SK-N-SH (cell line): Measurements from ENCODE around the gene MID1. TPM values are rescaled to one million over a fixed set of nuclear protein-coding genes. Genes with fewer than 3 reads are reported as not detected.

Experiments used
- CTCF ChIA-PET: fragments of 300-600, 350-600 bp; formaldehyde crosslinking; extraction: SDS; loops from one replicate; lab custom pipeline; 2021; lab: Yijun Ruan, JAX
- POLR2A ChIA-PET: fragments of 350-600 bp; sonication (Branson Sonifier 250); formaldehyde crosslinking; extraction: SDS; loops from one replicate; lab custom pipeline; 2020; ENCODE audit warnings: antibody characterized with exemption, inconsistent platforms; lab: Yijun Ruan, JAX
- DNase-seq: peaks from one replicate; pipeline ENCODE4 v3.0.0; 2012
- H2AFZ ChIP-seq: fragments of 200-600 bp; sonication (generic); 2 replicates; pipeline ENCODE4 v1.8.1; 2016; ENCODE audit warnings: antibody characterized with exemption, mild to moderate bottlenecking, low read depth
- H3F3A ChIP-seq: fragments of 200-600 bp; sonication (generic); replicated peaks from 2 replicates; pipeline ENCODE3; 2016; ENCODE audit warnings: antibody characterized with exemption, mild to moderate bottlenecking; ENCODE audit not compliant: insufficient read depth
- H3K27ac ChIP-seq, 2 experiments: fragments of 200-500 bp in 1 of 2; fragments of 200-600 bp in 1 of 2; sonication (Bioruptor generic) in 1 of 2; sonication (generic), shearing (Covaris generic) in 1 of 2; 2 replicates each; pipeline versions ENCODE4 v1.5.1 to v1.6.1; 2014 to 2016; ENCODE audit warnings: low read depth in 2 of 2, inconsistent platforms in 1 of 2, low read length in 1 of 2, mild to moderate bottlenecking in 1 of 2, mixed read lengths in 1 of 2
- H3K27me3 ChIP-seq: fragments of 200-600 bp; sonication (generic), shearing (Covaris generic); 2 replicates; pipeline ENCODE4 v1.6.1; 2016; ENCODE audit warnings: mixed run types; ENCODE audit not compliant: insufficient read depth
- H3K36me3 ChIP-seq, 2 experiments: fragments of 200-500 bp in 1 of 2; fragments of 200-600 bp in 1 of 2; sonication (Bioruptor generic) in 1 of 2; sonication (generic) in 1 of 2; replicated peaks in 1 of 2; 2 replicates each; pipeline versions ENCODE3 to v1.5.1; 2014 to 2016; ENCODE audit warnings: low read length in 1 of 2, mild to moderate bottlenecking in 1 of 2; ENCODE audit not compliant: insufficient read depth in 2 of 2, control insufficient read depth in 1 of 2
- H3K4me1 ChIP-seq, 2 experiments: fragments of 200-500 bp in 1 of 2; fragments of 200-600 bp in 1 of 2; sonication (Bioruptor generic) in 1 of 2; sonication (generic), shearing (Covaris generic) in 1 of 2; 2 replicates each; pipeline versions ENCODE4 v1.5.1 to v1.6.1; 2014 to 2016; ENCODE audit warnings: low read depth in 1 of 2, low read length in 1 of 2, mixed run types in 1 of 2; ENCODE audit not compliant: insufficient read depth in 2 of 2, control insufficient read depth in 1 of 2
- H3K4me2 ChIP-seq: fragments of 200-600 bp; sonication (generic), shearing (Covaris generic); 2 replicates; pipeline ENCODE4 v1.6.1; 2017; ENCODE audit warnings: mixed run types
- H3K4me3 ChIP-seq, 2 experiments: fragments of 200-500 bp in 1 of 2; fragments of 200-600 bp in 1 of 2; sonication (Bioruptor generic) in 1 of 2; sonication (generic), shearing (Covaris generic) in 1 of 2; 2 replicates each; pipeline versions ENCODE4 v1.5.1 to v1.8.1; 2014 to 2016; ENCODE audit warnings: low read depth in 2 of 2, inconsistent platforms in 1 of 2, low read length in 1 of 2, mild to moderate bottlenecking in 1 of 2, mixed read lengths in 1 of 2, moderate library complexity in 1 of 2
- H3K79me2 ChIP-seq: fragments of 200-600 bp; sonication (generic); 2 replicates; pipeline ENCODE4 v1.8.1; 2017; ENCODE audit warnings: mild to moderate bottlenecking; ENCODE audit not compliant: insufficient read depth
- H3K9ac ChIP-seq: fragments of 200-600 bp; sonication (generic); 2 replicates; pipeline ENCODE4 v1.6.1; 2017; ENCODE audit warnings: mixed run types
- H3K9me2 ChIP-seq: fragments of 200-600 bp; sonication (generic); 2 replicates; pipeline ENCODE4 v1.6.1; 2017; ENCODE audit warnings: mixed run types
- H3K9me3 ChIP-seq: fragments of 200-600 bp; sonication (generic); 2 replicates; pipeline ENCODE4 v1.6.1; 2017; ENCODE audit warnings: mixed run types, mild to moderate bottlenecking, moderate library complexity
- H4K20me1 ChIP-seq: fragments of 200-600 bp; sonication (generic); 2 replicates; pipeline ENCODE4 v1.6.1; 2017; ENCODE audit warnings: mild to moderate bottlenecking, mixed run types; ENCODE audit not compliant: insufficient read depth
- CTCF ChIP-seq: fragments of 200-600 bp; sonication (generic); IDR thresholded peaks from 2 replicates; pipeline ENCODE4 v1.6.1; 2017; ENCODE audit warnings: antibody characterized with exemption, mild to moderate bottlenecking, moderate library complexity
- FOSL2 ChIP-seq: IDR thresholded peaks from 2 replicates; pipeline ENCODE4 v1.4.0; 2012; ENCODE audit warnings: low read depth, mild to moderate bottlenecking, moderate library complexity, borderline replicate concordance
- FOXM1 ChIP-seq: IDR thresholded peaks from 2 replicates; pipeline ENCODE4 v1.4.0; 2012; ENCODE audit warnings: low read depth, mild to moderate bottlenecking
- JUND ChIP-seq: IDR thresholded peaks from 2 replicates; pipeline ENCODE4 v1.4.0; 2012
- MAX ChIP-seq: IDR thresholded peaks from 2 replicates; pipeline ENCODE4 v1.4.0; 2012; ENCODE audit warnings: low read depth
- PBX3 ChIP-seq: IDR thresholded peaks from 2 replicates; pipeline ENCODE4; 2012
- RAD21 ChIP-seq: IDR thresholded peaks from 2 replicates; pipeline ENCODE4 v1.6.1; 2012; ENCODE audit warnings: mild to moderate bottlenecking, low read length
- RCOR1 ChIP-seq: fragments of 150-350 bp; IDR thresholded peaks from 2 replicates; pipeline ENCODE4 v1.6.1; 2017; ENCODE audit warnings: antibody characterized with exemption, low read length
- RXRA ChIP-seq: IDR thresholded peaks from 2 replicates; pipeline ENCODE4 v1.4.0; 2012; ENCODE audit warnings: low read depth, mild to moderate bottlenecking, borderline replicate concordance
- SIN3A ChIP-seq: IDR thresholded peaks from 2 replicates; pipeline ENCODE4 v1.6.1; 2012; ENCODE audit warnings: low read depth, mild to moderate bottlenecking, low read length, moderate library complexity, borderline replicate concordance
- SMC3 ChIP-seq: IDR thresholded peaks from 2 replicates; pipeline ENCODE4 v1.6.1; 2012; ENCODE audit warnings: low read depth, low read length, improper control_type of control experiment
- WGBS: methylation state at CpG from one replicate; pipeline ENCODE4 v1.1.6; 2017; ENCODE audit warnings: low lambda C conversion rate; 5-methylcytosine and 5-hydroxymethylcytosine counted together
- polyA plus RNA-seq, 3 experiments: library from polyadenylated mRNA; depleted of rRNA; stranded (reverse); fragments of >200 nt; gene quantifications; 2 replicates each; pipeline ENCODE4 v1.2.3, GENCODE V29; 2012

The MID1 gene
- polyA plus RNA-seq, 1 of the 3 experiments (the other 2 are of a cell fraction): 10.4 TPM

- Histone ChIP-seq H3K9me3 (no peaks in the 10 kb centered on the region), H3K27ac (no peak overlapping the region; a peak in 1 of 4 replicates), H3K4me3 (no peak overlapping the region), H3K27me3 (no peaks in the 10 kb centered on the region), H3K4me1 (no peaks in the 10 kb centered on the region; a peak in 1 of 4 replicates), H3K4me2 (no peak overlapping the region), H3K9me2 (no peaks in the 10 kb centered on the region), H3K79me2 (no peaks in the 10 kb centered on the region; the same call in 1 of the 2 replicates), H3K36me3 (no peaks in the 10 kb centered on the region), H2AFZ (no peak overlapping the region), H4K20me1 (no peaks in the 10 kb centered on the region), H3F3A (no peaks in the 10 kb centered on the region), H3K9ac (no peak overlapping the region)
- ChIA-PET POLR2A (no interaction called here), CTCF (no interaction called here)
- no peak for DNase-seq
- TF ChIP-seq SIN3A (no peak), MAX (peak; percentile 45; the same call in 1 of the 2 replicates)
- WGBS: 44% methylated on average over 4 of the region's 4 CpGs
Observed at GRCh38 chrX:10569946-10570345, 50.4 kb downstream of the MID1 start.

- H3K9ac ChIP-seq: no peak overlapping the region
- H3K79me2 ChIP-seq: no peaks in the 10 kb centered on the region; the same call in 1 of the 2 replicates
- no peaks in the 10 kb centered on the region for H3K27me3 ChIP-seq
- no peaks in the 10 kb centered on the region for H3K36me3 ChIP-seq
- POLR2A ChIA-PET: no interaction called here
- no peak overlapping the region for H2AFZ ChIP-seq
- TF ChIP-seq FOSL2 (no peak), JUND (no peak), RCOR1 (no peak), RAD21 (no peak), CTCF (no peak), FOXM1 (no peak), SIN3A (no peak), SMC3 (no peak), RXRA (no peak), PBX3 (no peak)
- no peaks in the 10 kb centered on the region for H3K9me3 ChIP-seq
- WGBS: 86% methylated on average over 1 of the region's 3 CpGs
- H4K20me1 ChIP-seq: no peaks in the 10 kb centered on the region
- no peaks in the 10 kb centered on the region for H3F3A ChIP-seq
- CTCF ChIA-PET: no interaction called here
- H3K4me2 ChIP-seq: peak overlapping the region; percentile 11; the same call in 1 of the 2 replicates
- no peaks in the 10 kb centered on the region; a peak in 1 of 4 replicates for H3K4me1 ChIP-seq
- H3K9me2 ChIP-seq: no peaks in the 10 kb centered on the region
- no peak overlapping the region for H3K4me3 ChIP-seq
- DNase-seq: no peak
- H3K27ac ChIP-seq: peak overlapping the region in 1 of 2 experiments; percentile 37; a peak in 1 of 4 replicates
Observed at GRCh38 chrX:10568428-10568827, 52.0 kb downstream of the MID1 start.
